ENCODE results near the gene FOXP1.

The FOXP1 gene

GRCh38 chr3:70970171-70970570 is 613.4 kb downstream of the FOXP1 start:
- no peaks in the 10 kb centered on the region for H3K27me3 ChIP-seq (replicated peaks; ENCODE audit: control insufficient read depth, insufficient read depth, low read length)
- TF ChIP-seq CTCF (IDR thresholded peaks at IDR 0.05; ENCODE audit: insufficient read depth, low read length, poor library complexity, severe bottlenecking): no peak
- DNase-seq (ENCODE audit: extremely low read depth, insufficient read length): no peak
- H3K36me3 ChIP-seq (ENCODE audit: control insufficient read depth, insufficient read depth, low read length): no peaks in the 10 kb centered on the region
- no peak overlapping the region for H3K4me3 ChIP-seq (replicated peaks; ENCODE audit: low read depth, low read length)

- Histone ChIP-seq H3K36me3 (ENCODE audit: control insufficient read depth, insufficient read depth, low read length) (no peaks in the 10 kb centered on the region), H3K4me3 (replicated peaks; ENCODE audit: low read depth, low read length) (no peak overlapping the region), H3K27me3 (replicated peaks; ENCODE audit: control insufficient read depth, insufficient read depth, low read length) (no peaks in the 10 kb centered on the region)
- DNase-seq (ENCODE audit: extremely low read depth, insufficient read length): no peak
- no peak for TF ChIP-seq CTCF (IDR thresholded peaks at IDR 0.05; ENCODE audit: insufficient read depth, low read length, poor library complexity, severe bottlenecking)
Observed at GRCh38 chr3:70963431-70964275, 619.9 kb downstream of the FOXP1 start.

GRCh38 chr3:70959506-70960291 is 623.8 kb downstream of the FOXP1 start:
- Histone ChIP-seq H3K36me3 (ENCODE audit: control insufficient read depth, insufficient read depth, low read length) (no peaks in the 10 kb centered on the region), H3K4me3 (replicated peaks; ENCODE audit: low read depth, low read length) (no peak overlapping the region), H3K27me3 (replicated peaks; ENCODE audit: control insufficient read depth, insufficient read depth, low read length) (no peaks in the 10 kb centered on the region)
- TF ChIP-seq CTCF (IDR thresholded peaks at IDR 0.05; ENCODE audit: insufficient read depth, low read length, poor library complexity, severe bottlenecking): no peak
- DNase-seq (ENCODE audit: extremely low read depth, insufficient read length): no peak

GRCh38 chr3:70952033-70952747 is 631.3 kb downstream of the FOXP1 start:
- no peaks in the 10 kb centered on the region for H3K36me3 ChIP-seq (ENCODE audit: control insufficient read depth, insufficient read depth, low read length)
- no peak for TF ChIP-seq CTCF (IDR thresholded peaks at IDR 0.05; ENCODE audit: insufficient read depth, low read length, poor library complexity, severe bottlenecking)

GRCh38 chr3:70951316-70951715 is 632.2 kb downstream of the FOXP1 start:
- Histone ChIP-seq H3K27me3 (replicated peaks; ENCODE audit: control insufficient read depth, insufficient read depth, low read length) (no peaks in the 10 kb centered on the region), H3K4me3 (replicated peaks; ENCODE audit: low read depth, low read length) (no peak overlapping the region), H3K36me3 (ENCODE audit: control insufficient read depth, insufficient read depth, low read length) (no peaks in the 10 kb centered on the region)
- DNase-seq (ENCODE audit: extremely low read depth, insufficient read length): no peak
- no peak for TF ChIP-seq CTCF (IDR thresholded peaks at IDR 0.05; ENCODE audit: insufficient read depth, low read length, poor library complexity, severe bottlenecking)

More at GRCh38 chr3:70952033-70952747, 631.3 kb downstream of the FOXP1 start:
- H3K4me3 ChIP-seq (replicated peaks; ENCODE audit: low read depth, low read length): no peak overlapping the region
- no peak for DNase-seq (ENCODE audit: extremely low read depth, insufficient read length)
- H3K27me3 ChIP-seq (replicated peaks; ENCODE audit: control insufficient read depth, insufficient read depth, low read length): no peaks in the 10 kb centered on the region
